ENCODE measurements around the gene KAZN.
A peak's percentile ranks its signal among the peaks of the same experiment; 100 is the strongest.

KAZN gene

GRCh38 chr1:14603645-14604044 is 5.2 kb downstream of the KAZN start:
- Mint-ChIP-seq H3K27me3 (ENCODE audit: low read depth, poor library complexity) (no peaks in the 10 kb centered on the region), H3K27ac (no peak overlapping the region), H3K9me3 (peaks cover under 1% of the 10 kb centered on the region), H3K4me3 (no peak overlapping the region), H3K4me1 (peaks cover 63% of the 10 kb centered on the region), H3K36me3 (ENCODE audit: low read depth) (peaks cover 12% of the 10 kb centered on the region)
- no peak for TF ChIP-seq CTCF (IDR thresholded peaks at IDR 0.05)
- DNase-seq, result no peak

DNA sequence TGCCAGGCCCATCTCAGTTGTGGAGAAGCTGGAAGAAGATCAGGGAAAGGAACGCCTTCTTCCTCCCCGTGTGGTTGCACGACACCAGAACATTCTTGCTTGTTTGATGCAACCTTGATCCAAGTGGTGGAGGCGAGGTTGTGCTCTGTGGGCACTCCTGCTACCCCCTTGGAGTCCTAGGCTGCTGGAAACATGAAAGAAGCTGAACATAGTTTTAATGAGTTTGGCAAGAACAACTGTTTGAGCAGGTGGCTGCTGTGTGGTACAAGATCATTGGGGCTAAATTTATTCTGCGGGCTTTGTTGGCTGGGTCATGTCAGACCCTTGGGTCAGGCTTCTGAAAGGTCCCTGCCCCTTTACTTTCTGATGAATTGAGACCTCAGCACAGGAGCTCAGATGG is 5.9 kb downstream of the KAZN start:
- peaks cover 4% of the 10 kb centered on the region for H3K9me3 Mint-ChIP-seq
- DNase-seq, result no peak
- peaks cover 68% of the 10 kb centered on the region for H3K4me1 Mint-ChIP-seq
- TF ChIP-seq CTCF (IDR thresholded peaks at IDR 0.05), result no peak
- peaks cover 19% of the 10 kb centered on the region for H3K36me3 Mint-ChIP-seq (ENCODE audit: low read depth)
- H3K27me3 Mint-ChIP-seq (ENCODE audit: low read depth, poor library complexity), result peaks cover 3% of the 10 kb centered on the region
- peak overlapping the region; percentile 18 for H3K27ac Mint-ChIP-seq
- H3K4me3 Mint-ChIP-seq, result no peak overlapping the region

GRCh38 chr1:14605945-14606344 is 7.5 kb downstream of the KAZN start:
- no peak overlapping the region for H3K27ac Mint-ChIP-seq
- H3K36me3 Mint-ChIP-seq (ENCODE audit: low read depth), result peaks cover 35% of the 10 kb centered on the region
- TF ChIP-seq CTCF (IDR thresholded peaks at IDR 0.05), result no peak
- no peak for DNase-seq
- H3K4me3 Mint-ChIP-seq, result no peak overlapping the region
- H3K27me3 Mint-ChIP-seq (ENCODE audit: low read depth, poor library complexity), result peaks cover 3% of the 10 kb centered on the region
- H3K4me1 Mint-ChIP-seq, result peaks cover 68% of the 10 kb centered on the region
- peaks cover 4% of the 10 kb centered on the region for H3K9me3 Mint-ChIP-seq

- Mint-ChIP-seq H3K9me3 (peaks cover 4% of the 10 kb centered on the region), H3K27ac (no peak overlapping the region), H3K36me3 (ENCODE audit: low read depth) (peaks cover 35% of the 10 kb centered on the region), H3K27me3 (ENCODE audit: low read depth, poor library complexity) (peaks cover 3% of the 10 kb centered on the region), H3K4me3 (no peak overlapping the region), H3K4me1 (peaks cover 61% of the 10 kb centered on the region)
- DNase-seq, result no peak
- TF ChIP-seq CTCF (IDR thresholded peaks at IDR 0.05), result peak; percentile 44
Observed at GRCh38 chr1:14606632-14607031, 8.1 kb downstream of the KAZN start.

- no peak overlapping the region for H3K4me3 Mint-ChIP-seq
- peaks cover 4% of the 10 kb centered on the region for H3K9me3 Mint-ChIP-seq
- no peak for TF ChIP-seq CTCF (IDR thresholded peaks at IDR 0.05)
- no peak overlapping the region for H3K27ac Mint-ChIP-seq
- H3K4me1 Mint-ChIP-seq, result peaks cover 55% of the 10 kb centered on the region
- DNase-seq, result no peak
- H3K36me3 Mint-ChIP-seq (ENCODE audit: low read depth), result peaks cover 35% of the 10 kb centered on the region
- H3K27me3 Mint-ChIP-seq (ENCODE audit: low read depth, poor library complexity), result peaks cover 6% of the 10 kb centered on the region
Observed at GRCh38 chr1:14607295-14607694, 8.8 kb downstream of the KAZN start.

DNA sequence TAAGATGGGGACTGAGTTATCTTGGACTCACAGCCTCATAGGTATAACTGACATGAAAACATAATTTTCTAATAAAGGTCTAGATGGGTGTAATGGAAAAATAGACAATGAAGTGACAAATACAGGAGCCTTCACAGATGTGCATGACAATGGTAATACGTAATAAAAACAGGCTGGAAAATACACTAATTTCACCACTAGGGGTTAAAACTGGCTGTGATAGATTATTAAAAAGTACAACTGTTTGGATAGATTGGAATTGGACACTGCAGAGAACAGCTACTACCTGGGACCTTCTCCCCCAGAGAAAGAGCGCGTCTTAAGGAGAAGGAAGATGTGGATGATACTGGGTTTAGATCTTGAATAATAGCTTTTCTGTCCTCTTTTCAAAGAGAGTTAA is 9.8 kb downstream of the KAZN start:
- H3K27ac Mint-ChIP-seq, result no peak overlapping the region
- H3K4me1 Mint-ChIP-seq, result peaks cover 45% of the 10 kb centered on the region
- no peak for DNase-seq
- peaks cover 4% of the 10 kb centered on the region for H3K9me3 Mint-ChIP-seq
- peaks cover 6% of the 10 kb centered on the region for H3K27me3 Mint-ChIP-seq (ENCODE audit: low read depth, poor library complexity)
- peaks cover 35% of the 10 kb centered on the region for H3K36me3 Mint-ChIP-seq (ENCODE audit: low read depth)
- no peak overlapping the region for H3K4me3 Mint-ChIP-seq
- TF ChIP-seq CTCF (IDR thresholded peaks at IDR 0.05), result peak; percentile 11

Data from nephron progenitor cell (in vitro differentiated cells).